A549 (cell line): ENCODE measurements around the gene HMBS.

Experiments used
- ELK1 ChIP-seq: fragments of 150-350 bp; IDR thresholded peaks from 2 replicates; pipeline ENCODE4 v1.6.1; 2014; ENCODE audit warnings: low read depth, mild to moderate bottlenecking, low read length
- EP300 ChIP-seq, 2 experiments: fragments of >200 bp; sonication (Bioruptor Twin); formaldehyde crosslinking; IDR thresholded peaks; 2 replicates in 1 of 2; 3 replicates in 1 of 2; pipeline ENCODE4 v1.6.1; 2016 to 2017
- FOSB ChIP-seq: fragments of 250-450 bp; sonication (Bioruptor Pico); IDR thresholded peaks from 2 replicates; pipeline ENCODE4 v1.5.0; 2020; ENCODE audit warnings: mild to moderate bottlenecking, moderate library complexity
- MAFK ChIP-seq: fragments of 450-650 bp; IDR thresholded peaks from 2 replicates; pipeline ENCODE4 v1.6.1; 2014; ENCODE audit not compliant: partially characterized antibody
- POLR2A ChIP-seq: IDR thresholded peaks from 2 replicates; pipeline ENCODE4 v1.6.1; 2012; ENCODE audit warnings: mild to moderate bottlenecking, low read length
- RAD21 ChIP-seq, 2 experiments: fragments of >200 bp in 1 of 2; sonication (Bioruptor Twin) in 1 of 2; formaldehyde crosslinking in 1 of 2; IDR thresholded peaks in 1 of 2; conservative IDR thresholded peaks in 1 of 2; 2 replicates in 1 of 2; 3 replicates in 1 of 2; pipeline ENCODE4 v1.6.1; 2012 to 2018; ENCODE audit warnings: inconsistent platforms in 1 of 2
- SMC3 ChIP-seq: fragments of >200 bp; sonication (Bioruptor Twin); formaldehyde crosslinking; IDR thresholded peaks from 3 replicates; pipeline ENCODE4 v1.6.1; 2018; ENCODE audit warnings: inconsistent platforms
- USF2 ChIP-seq: fragments of 450-650 bp; IDR thresholded peaks from 2 replicates; pipeline ENCODE4 v1.6.1; 2014; ENCODE audit warnings: antibody characterized with exemption
- ZFP36 ChIP-seq: fragments of 450-650 bp; IDR thresholded peaks from 2 replicates; pipeline ENCODE4 v1.6.1; 2014; ENCODE audit warnings: borderline replicate concordance; ENCODE audit not compliant: partially characterized antibody
- TF ChIP-seq, protein P1 (sequence below): fragments of >200 bp; sonication (Bioruptor Twin); formaldehyde crosslinking; IDR thresholded peaks from 3 replicates; pipeline ENCODE4 v1.5.1; 2016

DNA sequence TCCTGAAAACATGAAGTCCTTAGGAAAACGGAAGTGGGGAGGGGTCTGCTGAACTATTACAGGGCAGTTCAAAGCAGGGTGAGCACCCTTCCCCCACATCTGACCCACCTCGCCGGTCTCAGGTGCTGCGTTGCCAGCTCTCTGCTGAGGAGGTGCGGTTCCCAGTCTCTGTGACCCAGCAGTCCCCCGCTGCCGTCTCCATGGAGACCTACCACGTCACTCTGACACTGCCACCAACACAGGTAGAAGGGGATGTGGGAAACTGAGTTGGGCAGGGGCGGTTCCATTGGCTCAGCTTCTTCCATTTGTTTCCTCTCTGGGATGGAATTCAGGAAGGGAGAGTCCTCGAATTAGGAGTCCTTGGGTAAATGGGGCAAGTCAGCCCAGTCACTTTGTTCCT lies 25.8 kb downstream of the HMBS start:
- TF ChIP-seq MAFK (no peak), USF2 (no peak), ELK1 (no peak), ZFP36 (no peak), RAD21 (conservative IDR thresholded peaks at IDR 0.05 in 1 of 2, IDR thresholded peaks at IDR 0.05 in 1 of 2) (no peak), POLR2A (no peak), EP300 (IDR thresholded peaks at IDR 0.05) (no peak), FOSB (no peak), SMC3 (no peak)
- TF ChIP-seq, protein P1, sequence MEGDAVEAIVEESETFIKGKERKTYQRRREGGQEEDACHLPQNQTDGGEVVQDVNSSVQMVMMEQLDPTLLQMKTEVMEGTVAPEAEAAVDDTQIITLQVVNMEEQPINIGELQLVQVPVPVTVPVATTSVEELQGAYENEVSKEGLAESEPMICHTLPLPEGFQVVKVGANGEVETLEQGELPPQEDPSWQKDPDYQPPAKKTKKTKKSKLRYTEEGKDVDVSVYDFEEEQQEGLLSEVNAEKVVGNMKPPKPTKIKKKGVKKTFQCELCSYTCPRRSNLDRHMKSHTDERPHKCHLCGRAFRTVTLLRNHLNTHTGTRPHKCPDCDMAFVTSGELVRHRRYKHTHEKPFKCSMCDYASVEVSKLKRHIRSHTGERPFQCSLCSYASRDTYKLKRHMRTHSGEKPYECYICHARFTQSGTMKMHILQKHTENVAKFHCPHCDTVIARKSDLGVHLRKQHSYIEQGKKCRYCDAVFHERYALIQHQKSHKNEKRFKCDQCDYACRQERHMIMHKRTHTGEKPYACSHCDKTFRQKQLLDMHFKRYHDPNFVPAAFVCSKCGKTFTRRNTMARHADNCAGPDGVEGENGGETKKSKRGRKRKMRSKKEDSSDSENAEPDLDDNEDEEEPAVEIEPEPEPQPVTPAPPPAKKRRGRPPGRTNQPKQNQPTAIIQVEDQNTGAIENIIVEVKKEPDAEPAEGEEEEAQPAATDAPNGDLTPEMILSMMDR, result no peak
